Erythroblast (primary cell): ENCODE data around the gene MAP7.

Experiments
- GATA1 ChIP-seq: IDR thresholded peaks from 2 replicates; pipeline ENCODE4 v1.6.1; 2011; ENCODE audit warnings: low read depth, mild to moderate bottlenecking, control low read depth, low read length, moderate library complexity
- POLR2A ChIP-seq: IDR thresholded peaks from 2 replicates; pipeline ENCODE4 v1.6.1; 2011; ENCODE audit warnings: mild to moderate bottlenecking, low read length

DNA sequence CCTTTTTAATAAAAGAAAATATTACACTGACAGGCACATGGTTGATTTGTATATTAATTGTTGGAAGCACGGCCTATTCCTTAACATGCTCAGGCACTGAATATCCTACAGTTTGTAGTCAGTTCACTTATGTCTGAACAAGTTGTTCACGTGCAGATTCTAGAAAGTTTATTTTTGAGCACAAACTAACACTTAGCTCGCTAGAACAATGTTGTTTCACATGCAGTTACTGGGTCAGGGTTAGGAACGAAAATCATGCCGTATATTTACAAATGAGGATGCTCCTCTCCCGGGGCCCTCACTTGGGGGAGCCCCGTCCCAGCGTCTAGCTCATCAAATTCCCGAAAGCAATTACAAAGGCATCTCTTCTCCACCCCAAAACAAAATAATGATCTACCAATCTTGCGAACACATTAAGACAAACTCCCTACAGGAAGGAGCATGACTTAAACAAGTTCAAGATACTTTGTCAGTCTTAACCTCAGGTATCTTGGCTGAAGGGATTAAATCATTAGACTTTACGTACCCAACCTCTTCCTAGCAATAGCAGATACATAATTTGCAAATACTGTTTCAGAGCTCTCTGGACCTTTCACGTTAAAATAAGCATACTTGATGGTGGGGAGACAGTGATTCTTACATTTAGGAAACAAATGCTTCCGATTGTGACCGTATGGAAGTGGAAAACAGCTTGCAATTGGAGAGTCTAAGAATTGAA is 1.5 kb downstream of the MAP7 start:
- TF ChIP-seq POLR2A: no peak
- TF ChIP-seq GATA1: no peak
